Measurements from ENCODE around the gene POT1.

The POT1 gene

GRCh38 chr7:124801330-124801895, 128.2 kb downstream of the POT1 start:
- DNase-seq, result no peak

DNA sequence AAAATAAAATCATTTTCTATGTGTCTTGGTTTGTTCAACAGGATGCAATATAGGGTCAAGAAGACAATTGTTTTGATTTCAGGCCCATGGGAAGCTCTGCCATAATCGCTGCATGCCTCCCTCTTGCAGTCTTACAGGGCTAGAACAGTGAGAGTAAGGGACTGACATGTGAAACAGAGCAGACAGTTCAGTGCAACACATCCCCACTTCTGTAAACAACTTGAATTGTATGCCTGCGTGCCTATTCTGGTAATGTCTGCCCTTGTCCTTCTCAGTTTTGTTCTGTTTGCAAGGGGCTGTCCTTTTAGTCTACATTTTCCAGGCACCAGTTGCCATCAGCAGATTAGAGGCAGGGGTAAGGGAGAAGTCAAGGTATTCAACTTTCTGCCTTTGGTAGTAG, 129.2 kb downstream of the POT1 start:
- DNase-seq, result no peak

- DNase-seq, result no peak
Measured at GRCh38 chr7:124799448-124799847, 130.2 kb downstream of the POT1 start.

DNA sequence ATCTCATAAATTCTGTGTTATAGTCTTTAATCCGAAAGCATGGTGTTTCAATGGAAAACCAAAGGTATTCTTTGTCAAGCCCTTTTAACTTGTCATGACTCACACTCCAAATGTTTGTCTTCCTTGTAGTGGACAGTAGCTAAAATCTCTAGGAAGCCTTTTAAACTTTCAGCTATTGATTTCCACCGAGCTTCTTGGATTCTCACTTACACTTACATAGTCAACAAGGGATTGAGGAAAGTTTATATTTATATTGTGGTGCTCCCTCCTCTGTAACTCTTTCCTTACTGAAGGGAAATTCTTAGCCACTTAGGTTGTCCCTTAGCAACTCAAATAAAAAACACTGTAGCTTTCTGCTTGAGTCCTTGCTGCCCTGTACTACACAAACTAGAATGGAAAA, 132.9 kb downstream of the POT1 start:
- no peak for DNase-seq

GRCh38 chr7:124792696-124793095, 136.9 kb downstream of the POT1 start:
- DNase-seq, result no peak

GRCh38 chr7:124792002-124792401, 137.6 kb downstream of the POT1 start:
- DNase-seq, result no peak

DNA sequence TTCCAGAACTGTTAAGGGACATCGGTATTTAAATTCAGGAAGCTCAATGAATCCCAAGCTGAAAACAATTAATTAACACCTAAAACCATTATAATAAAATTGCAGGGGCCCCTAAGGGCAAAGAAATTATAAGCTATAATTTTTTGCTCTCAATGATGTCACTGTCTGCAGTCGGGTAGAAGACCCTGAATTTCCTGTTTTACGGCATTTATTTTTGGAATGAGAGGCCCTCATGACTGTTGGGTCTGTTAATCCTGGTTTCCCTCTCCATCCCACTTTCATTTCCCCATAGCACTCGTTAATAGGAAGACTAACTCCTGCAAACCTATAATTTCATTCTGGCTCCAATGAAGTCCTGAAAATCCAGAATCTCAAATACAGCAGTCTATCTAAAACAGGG, 138.2 kb downstream of the POT1 start:
- no peak for DNase-seq

- no peak for DNase-seq
Measured at GRCh38 chr7:124790645-124791044, 139.0 kb downstream of the POT1 start.

DNA sequence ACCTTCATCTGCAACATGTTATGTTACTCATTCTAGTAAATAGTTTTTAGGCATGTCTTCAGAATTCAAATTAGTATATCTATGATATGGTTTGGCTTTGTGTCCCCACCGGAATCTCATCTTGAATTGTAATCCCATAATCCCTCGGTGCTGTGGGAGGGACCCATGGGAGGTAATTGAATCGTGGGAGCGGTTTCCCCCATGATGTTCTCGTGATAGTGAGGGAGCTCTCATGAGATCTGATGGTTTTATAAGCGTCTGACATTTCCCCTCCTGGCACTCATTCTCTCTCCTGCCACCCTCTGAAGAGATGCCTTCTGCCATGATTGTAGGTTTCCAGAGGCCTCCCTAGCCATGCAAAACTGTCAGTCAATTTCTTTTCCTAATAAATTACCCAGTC, 143.6 kb downstream of the POT1 start:
- no peak for DNase-seq

DNA sequence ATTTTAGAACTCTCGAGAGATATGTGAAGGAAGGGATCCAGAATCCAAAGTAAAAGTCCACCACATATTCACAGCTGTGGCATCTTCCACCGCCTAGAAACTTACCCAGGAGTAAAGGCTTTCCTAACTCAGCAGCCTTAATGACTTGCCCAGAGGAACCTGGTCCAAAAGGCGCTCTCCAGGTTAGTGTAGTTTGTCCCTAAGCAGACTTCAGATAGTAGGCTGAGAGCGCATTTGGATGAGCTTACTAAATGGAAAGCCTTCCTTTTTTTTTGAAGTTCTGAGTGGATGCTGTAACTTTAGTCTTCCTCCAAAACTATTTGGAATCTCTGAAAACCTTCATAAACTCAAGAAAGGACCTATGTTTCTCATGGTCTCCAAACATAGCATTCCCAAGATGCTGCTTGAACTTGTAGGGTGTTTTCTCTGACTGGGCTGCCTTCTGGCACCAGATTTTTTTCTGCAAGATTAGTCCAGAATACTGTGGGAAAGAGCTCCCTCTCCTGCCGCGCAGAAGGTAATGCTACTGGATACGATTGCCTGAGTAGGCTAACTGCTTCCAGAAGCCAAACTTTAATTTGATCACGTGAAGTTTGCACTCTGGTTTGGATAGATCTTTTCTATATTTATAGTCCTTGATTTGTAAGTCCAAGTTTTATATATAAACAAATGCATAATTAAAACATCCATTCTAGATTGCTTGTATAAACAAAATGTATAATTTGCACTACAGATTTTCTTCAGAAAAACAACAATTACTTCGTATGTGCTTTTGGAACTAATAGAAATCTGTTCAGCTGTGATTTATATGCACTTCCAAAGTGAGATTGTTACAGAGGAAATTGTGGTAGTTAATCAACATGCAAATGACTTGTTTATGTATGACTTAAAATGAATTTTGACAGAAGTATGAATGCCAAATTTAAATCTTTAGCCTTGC, 144.5 kb downstream of the POT1 start:
- DNase-seq, result no peak

- no peak for DNase-seq
Measured at GRCh38 chr7:124783271-124783670, 146.4 kb downstream of the POT1 start.

GRCh38 chr7:124781907-124782734, 147.5 kb downstream of the POT1 start:
- DNase-seq, result no peak

DNA sequence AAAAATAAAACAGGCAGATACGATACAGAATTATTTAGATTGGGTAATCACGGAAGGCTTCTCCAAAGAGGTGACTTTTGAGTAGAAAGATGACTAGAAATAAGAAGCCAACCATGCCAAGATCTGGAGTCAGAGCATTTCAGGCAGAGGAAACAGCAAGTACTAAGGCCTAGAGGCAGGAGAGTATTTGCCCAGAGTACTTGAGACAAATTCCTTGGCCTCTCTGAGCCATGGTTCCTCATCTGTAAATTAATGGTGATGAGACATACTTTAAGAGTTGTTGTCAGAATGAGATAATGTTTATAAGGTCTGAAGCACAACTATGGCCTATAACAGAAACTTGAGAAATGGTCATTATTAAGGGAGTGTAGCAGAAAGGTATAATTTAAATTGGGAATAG, 148.2 kb downstream of the POT1 start:
- DNase-seq, result no peak

GRCh38 chr7:124780608-124781007, 149.0 kb downstream of the POT1 start:
- no peak for DNase-seq

DNA sequence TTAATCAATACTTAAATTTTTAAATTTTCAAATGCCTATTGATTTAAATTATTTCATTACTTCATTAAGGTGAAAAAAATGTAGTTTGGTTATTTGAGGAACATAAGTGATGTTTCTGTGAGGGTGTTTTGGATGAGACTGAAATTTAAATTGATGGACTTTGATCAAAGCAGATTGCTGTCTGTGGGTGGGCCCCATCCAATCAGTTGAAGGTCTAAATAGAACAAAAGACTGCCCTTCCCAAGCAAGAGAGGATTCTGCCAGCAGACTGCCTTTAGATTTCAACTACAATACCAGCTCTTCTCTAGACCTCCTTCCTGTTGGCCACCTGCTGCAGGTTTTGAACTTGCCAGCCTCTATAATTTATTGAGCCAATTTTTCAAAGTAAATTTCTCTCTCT, 149.6 kb downstream of the POT1 start:
- DNase-seq, result no peak

DNA sequence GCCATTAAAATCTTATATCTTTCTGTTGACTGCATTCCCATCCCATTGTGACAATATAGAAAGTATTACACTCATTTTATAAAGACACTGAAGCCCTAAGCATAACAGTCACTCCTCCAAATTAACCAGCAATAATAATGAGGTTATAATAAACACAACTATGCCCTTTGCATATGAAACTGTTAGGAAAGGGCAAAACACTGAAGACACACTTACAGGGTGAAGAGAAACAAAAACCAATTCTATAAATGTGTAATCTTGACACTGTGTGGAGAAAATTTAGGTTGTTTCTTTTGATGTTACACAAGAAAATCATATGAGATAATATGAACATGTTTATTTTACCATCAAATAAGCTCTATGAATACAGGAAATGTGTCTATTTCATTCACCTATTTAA, 150.0 kb downstream of the POT1 start:
- DNase-seq, result no peak

DNA sequence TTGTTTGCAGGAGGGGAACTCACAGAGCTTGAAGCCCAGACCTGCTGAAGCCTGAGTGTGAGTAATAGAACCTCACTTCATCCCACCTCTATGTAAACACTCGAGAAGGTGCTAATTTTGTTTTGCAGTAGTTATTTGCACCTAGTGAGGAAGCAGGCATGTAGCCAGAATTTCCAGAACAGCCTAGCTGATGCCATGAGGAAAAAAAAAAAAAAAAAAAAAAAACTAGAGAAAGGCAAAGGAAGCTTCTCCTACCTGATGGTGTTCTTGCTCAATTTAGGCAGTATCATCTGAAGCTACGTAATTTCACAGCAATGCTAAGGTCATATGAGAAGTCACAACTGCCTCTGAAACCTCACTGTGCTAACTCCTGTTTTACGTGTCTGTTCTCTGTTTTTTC, 150.4 kb downstream of the POT1 start:
- no peak for DNase-seq

DNA sequence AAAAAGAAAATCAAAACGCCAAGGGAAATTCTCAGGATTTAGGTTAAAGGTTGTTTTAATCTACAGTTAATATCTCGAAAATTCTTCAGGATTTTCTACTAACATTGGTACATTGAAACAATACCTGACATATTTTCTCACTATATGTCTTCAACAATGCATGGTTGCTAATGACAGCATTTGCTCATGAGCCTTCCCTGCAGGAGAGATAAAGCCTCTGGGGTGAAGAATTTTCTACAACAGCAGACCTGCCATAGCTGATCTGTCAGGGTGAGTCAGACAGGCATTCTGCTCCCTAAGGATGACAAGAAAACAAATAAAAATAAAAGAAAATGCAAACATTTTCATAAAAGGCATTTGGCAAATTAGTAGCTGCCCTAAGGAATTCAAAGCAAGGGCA, 152.4 kb downstream of the POT1 start:
- DNase-seq, result no peak

- no peak for DNase-seq
Measured at GRCh38 chr7:124776153-124776552, 153.5 kb downstream of the POT1 start.

- DNase-seq, result no peak
Measured at GRCh38 chr7:124775422-124775821, 154.2 kb downstream of the POT1 start.

DNA sequence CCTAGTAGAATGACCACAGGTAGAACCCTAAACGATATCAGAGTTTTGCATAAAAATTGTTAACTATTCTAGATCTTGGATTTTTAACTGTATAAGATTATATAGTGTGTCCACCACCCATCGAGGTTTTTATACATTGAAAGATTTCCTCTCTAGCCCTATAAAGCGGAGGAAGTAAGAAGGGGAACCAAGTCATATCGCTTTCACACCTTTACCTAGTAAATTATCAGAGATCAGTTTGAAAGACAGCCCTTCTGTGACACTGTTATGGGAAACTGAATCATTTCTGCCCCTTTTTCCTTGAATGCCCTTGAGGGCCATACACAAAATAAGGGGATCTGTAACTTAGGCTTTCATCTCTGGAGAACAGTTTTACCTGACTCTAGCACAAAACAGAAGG, 155.7 kb downstream of the POT1 start:
- DNase-seq, result no peak

DNA sequence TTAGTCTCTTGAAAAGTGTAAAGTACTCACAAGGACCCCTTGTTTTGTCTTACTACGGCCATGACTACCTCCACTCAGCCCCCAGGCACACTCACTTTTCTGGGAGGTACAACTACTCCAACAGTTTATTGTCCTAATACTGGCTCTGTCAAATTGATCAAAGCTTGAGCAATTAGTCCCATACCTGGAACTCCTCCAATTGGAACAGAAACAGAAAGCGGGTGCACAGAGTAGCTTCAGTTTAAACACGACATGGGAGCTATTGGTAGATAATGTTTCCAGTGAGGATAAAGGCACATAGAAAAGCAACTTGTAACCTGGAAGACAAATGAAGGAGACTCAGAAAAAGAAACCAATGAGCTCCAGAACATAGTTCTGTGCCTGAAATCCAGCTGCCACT, 156.3 kb downstream of the POT1 start:
- DNase-seq, result no peak
